Activated naive CD8-positive, alpha-beta T cell treated with anti-CD3 and anti-CD28 coated beads, Interleukin-2, amount 50 U/mL, for 24 hours (primary cell): ENCODE results near the gene JPH3.

Experiments
- ATAC-seq: fragments of 150-1000 bp; cut with Tn5 transposase; one replicate; pipeline ENCODE4 v1.10.0; 2021
- DNase-seq: peaks from one replicate; pipeline ENCODE4 v3.0.0; 2021
- H3K27ac Mint-ChIP-seq: one replicate; pipeline ENCODE4 v1.8.0; 2021; ENCODE audit warnings: mild to moderate bottlenecking, mixed read lengths
- H3K27me3 Mint-ChIP-seq: one replicate; pipeline ENCODE4 v1.8.0; 2021; ENCODE audit warnings: mixed read lengths
- H3K36me3 Mint-ChIP-seq: one replicate; pipeline ENCODE4 v1.8.0; 2021; ENCODE audit warnings: low read depth, mixed read lengths
- H3K4me1 Mint-ChIP-seq: one replicate; pipeline ENCODE4 v1.8.0; 2021; ENCODE audit warnings: mixed read lengths
- H3K4me3 Mint-ChIP-seq: one replicate; pipeline ENCODE4 v1.8.0; 2021; ENCODE audit warnings: mild to moderate bottlenecking, moderate library complexity, mixed read lengths
- H3K9me3 Mint-ChIP-seq: one replicate; pipeline ENCODE4 v1.8.0; 2021; ENCODE audit warnings: mixed read lengths

JPH3 gene

DNA sequence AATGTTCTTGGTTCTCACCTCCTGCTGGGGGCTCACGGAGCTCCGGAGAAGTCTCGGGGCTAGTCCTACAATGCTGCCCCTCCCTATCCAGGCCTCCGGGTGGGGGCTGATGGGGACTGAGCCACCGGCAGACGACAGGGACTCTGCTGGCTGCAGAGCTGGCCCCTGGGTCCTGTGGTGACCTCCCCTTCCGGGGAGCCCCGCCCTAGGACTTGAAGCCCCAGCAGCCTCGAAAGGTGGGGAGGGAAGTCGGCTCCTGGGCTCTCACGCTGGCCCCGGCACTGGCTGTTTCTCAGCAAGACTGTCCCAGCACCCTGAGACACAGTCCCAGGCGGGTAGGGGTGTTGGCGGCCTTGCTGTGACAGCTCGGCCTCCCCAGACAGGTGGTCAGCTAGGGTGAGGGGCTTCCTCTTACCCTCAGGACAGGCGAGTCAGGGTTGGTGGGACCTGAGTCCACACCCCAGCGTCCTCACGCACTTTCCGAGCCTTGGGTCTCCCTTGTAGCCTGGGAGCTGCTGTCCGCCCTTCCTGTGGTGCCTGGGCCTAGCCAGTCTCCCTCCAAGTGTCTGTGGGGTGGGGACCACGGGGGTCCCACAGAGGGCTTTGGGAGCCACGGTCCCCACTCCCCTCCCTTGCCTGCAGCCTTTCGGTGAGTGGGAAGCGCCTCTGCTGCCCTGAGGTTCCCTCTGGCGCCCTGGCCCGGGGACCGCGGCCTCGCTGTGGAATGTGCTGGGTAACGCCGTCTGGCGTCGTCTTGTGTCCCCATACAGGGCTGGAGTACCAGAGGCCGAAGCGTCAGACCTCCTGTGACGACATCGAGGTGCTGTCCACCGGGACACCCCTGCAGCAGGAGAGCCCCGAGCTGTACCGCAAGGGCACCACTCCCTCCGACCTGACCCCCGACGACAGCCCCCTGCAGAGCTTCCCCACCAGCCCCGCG lies 86.8 kb downstream of the JPH3 start:
- Mint-ChIP-seq H3K36me3 (no peaks in the 10 kb centered on the region), H3K4me3 (no peak overlapping the region), H3K27ac (no peak overlapping the region), H3K27me3 (no peaks in the 10 kb centered on the region), H3K9me3 (no peaks in the 10 kb centered on the region), H3K4me1 (no peaks in the 10 kb centered on the region)
- DNase-seq: no peak
- no peak for ATAC-seq

DNA sequence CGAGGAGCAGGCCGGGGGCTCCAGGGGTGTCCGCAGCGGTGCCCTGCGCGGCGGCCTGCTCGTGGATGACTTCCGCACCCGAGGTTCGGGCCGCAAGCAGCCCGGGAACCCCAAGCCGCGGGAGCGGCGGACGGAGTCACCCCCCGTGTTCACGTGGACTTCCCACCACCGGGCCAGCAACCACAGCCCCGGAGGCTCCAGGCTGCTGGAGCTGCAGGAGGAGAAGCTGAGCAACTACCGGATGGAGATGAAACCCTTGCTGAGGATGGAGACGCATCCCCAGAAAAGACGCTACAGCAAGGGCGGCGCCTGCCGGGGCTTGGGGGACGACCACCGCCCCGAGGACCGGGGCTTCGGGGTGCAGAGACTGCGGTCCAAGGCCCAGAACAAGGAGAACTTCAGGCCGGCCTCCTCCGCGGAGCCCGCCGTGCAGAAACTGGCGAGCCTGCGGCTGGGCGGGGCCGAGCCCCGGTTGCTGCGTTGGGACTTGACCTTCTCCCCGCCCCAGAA lies 87.7 kb downstream of the JPH3 start:
- no peaks in the 10 kb centered on the region for H3K4me1 Mint-ChIP-seq
- ATAC-seq (no peak), DNase-seq (no peak)
- no peaks in the 10 kb centered on the region for H3K27me3 Mint-ChIP-seq
- no peaks in the 10 kb centered on the region for H3K36me3 Mint-ChIP-seq
- no peak overlapping the region for H3K4me3 Mint-ChIP-seq
- H3K27ac Mint-ChIP-seq: no peak overlapping the region
- no peaks in the 10 kb centered on the region for H3K9me3 Mint-ChIP-seq

DNA sequence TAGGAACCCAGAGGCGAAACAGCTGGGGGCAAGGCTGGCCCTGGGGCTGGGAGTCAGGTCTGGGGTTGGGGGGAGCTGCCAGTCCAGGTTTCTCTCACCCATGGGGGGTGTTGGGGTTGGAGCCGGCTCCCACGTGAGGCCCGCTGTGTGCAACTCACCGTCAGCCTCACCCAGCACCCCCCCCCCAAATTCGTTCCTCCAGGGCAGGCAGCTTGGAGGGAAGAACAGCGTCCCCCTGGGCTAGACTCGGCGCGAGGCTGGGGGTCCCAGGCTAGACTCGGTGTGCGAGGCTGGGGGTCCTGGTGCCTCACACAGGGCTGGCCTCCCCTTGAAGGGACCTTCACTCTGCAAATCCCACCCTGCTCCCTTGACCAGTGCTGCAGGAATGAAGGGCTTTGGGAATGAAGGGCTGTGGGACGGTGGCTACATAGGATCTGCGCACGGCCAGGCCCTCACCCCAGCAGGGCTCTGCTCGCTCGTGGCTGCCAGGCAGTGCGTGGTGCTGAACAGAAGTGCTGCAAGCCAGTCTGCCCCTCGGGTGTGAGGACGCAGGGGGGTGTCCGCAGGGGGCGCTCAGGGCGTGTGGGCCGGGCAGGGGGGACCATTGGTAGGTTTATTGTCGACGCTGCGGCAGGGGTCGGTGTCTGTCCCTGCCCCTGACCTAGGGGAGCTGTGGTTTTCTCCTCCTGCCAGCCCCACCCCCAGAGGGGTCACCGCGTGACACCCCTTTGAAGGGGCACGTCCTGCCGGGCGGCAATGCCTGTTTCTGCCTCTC lies 88.8 kb downstream of the JPH3 start:
- no peak overlapping the region for H3K27ac Mint-ChIP-seq
- ATAC-seq (no peak), DNase-seq (no peak)
- no peak overlapping the region for H3K4me3 Mint-ChIP-seq
- H3K36me3 Mint-ChIP-seq: no peaks in the 10 kb centered on the region
- no peaks in the 10 kb centered on the region for H3K27me3 Mint-ChIP-seq
- no peaks in the 10 kb centered on the region for H3K9me3 Mint-ChIP-seq
- H3K4me1 Mint-ChIP-seq: no peaks in the 10 kb centered on the region

DNA sequence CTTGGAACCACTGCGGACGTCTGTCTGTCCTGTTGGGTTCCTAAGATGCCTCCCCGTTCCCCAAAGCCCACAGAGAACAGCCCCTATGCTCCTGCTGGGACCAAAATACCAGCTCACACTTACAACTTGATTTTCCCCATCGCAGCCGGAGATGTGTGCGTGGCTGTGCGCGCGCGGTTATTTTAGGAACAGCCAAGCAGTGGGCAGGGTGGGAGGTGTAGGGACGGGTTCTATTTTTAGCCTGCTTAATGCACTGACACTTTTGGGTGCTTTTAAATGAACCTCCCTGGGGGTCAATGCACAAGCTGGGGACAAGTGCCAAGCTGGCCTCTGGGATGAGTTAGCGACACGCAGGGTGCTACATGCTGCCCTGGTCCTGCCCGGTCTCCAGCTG lies 89.4 kb downstream of the JPH3 start:
- Mint-ChIP-seq H3K27me3 (no peaks in the 10 kb centered on the region), H3K4me3 (no peak overlapping the region), H3K36me3 (peaks cover 3% of the 10 kb centered on the region), H3K27ac (no peak overlapping the region), H3K4me1 (no peaks in the 10 kb centered on the region), H3K9me3 (no peaks in the 10 kb centered on the region)
- DNase-seq (no peak), ATAC-seq (no peak)

DNA sequence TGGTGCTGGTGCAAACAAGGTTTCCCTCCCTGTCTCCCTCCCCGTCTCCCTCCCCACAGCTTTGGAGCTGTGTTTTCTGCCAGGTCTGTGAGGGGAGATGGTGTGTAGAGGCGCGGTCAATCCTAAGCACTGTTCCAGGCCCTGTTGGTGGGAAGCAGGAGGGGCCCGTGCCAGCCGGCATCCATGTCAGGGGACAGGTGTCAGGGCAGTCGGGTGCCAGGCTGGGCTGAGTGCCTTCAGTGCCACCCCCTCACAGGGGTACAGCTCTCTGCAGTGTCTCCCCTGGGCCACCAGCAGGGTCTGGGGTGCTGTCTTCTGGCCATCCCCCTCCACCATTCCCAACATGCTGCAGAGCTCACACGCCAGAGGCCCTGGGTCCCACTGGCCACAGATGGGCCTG lies 89.9 kb downstream of the JPH3 start:
- DNase-seq (no peak), ATAC-seq (no peak)
- no peaks in the 10 kb centered on the region for H3K9me3 Mint-ChIP-seq
- H3K27me3 Mint-ChIP-seq: no peaks in the 10 kb centered on the region
- no peak overlapping the region for H3K27ac Mint-ChIP-seq
- peaks cover 3% of the 10 kb centered on the region for H3K36me3 Mint-ChIP-seq
- no peak overlapping the region for H3K4me3 Mint-ChIP-seq
- H3K4me1 Mint-ChIP-seq: no peaks in the 10 kb centered on the region

DNA sequence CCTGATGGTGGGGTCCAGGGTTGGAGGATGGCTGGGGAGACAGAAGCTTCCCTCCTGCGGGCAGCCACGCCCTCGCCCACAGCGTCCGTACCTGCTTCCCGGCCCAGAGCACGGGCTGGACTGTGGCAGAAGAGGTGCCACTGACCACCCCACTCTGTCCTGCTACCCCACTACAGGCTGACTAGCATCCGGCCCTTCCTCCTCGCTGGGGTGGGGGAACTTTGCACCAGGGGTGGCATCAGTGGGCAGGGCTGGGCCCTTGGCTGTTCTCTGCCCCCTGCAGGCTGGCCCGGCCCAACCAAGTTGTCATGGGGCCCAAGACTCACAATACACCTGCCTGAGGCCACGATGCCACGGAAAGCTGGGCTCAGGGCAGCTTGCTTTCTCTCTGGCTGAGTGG lies 90.4 kb downstream of the JPH3 start:
- no peak overlapping the region for H3K4me3 Mint-ChIP-seq
- H3K4me1 Mint-ChIP-seq: no peaks in the 10 kb centered on the region
- H3K27ac Mint-ChIP-seq: no peak overlapping the region
- no peak for DNase-seq
- H3K9me3 Mint-ChIP-seq: no peaks in the 10 kb centered on the region
- H3K27me3 Mint-ChIP-seq: no peaks in the 10 kb centered on the region
- H3K36me3 Mint-ChIP-seq: peaks cover 3% of the 10 kb centered on the region
- no peak for ATAC-seq

DNA sequence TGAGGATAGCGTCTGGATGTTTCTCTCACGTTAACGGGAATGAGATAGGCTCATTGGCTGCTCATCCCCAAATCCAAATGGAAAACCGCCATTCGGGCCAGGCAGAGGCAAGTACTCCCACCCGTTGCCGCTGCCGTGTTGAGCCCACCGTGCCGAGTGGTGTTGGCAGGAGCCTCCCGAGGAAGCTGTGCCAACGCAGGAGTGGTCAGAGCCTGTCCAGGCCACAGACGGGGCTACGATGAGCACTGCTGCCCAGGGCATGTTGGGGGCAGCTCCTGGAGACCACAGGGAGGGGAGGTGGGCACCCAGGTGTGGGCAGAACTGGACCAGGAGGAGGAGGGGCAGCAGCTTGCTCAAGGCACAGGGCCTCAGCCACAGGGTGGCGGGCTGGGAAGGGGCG lies 91.5 kb downstream of the JPH3 start:
- H3K9me3 Mint-ChIP-seq: no peaks in the 10 kb centered on the region
- ATAC-seq: no peak
- H3K36me3 Mint-ChIP-seq: peaks cover 5% of the 10 kb centered on the region
- DNase-seq: no peak
- H3K27ac Mint-ChIP-seq: no peak overlapping the region
- H3K4me1 Mint-ChIP-seq: peaks cover 6% of the 10 kb centered on the region
- no peak overlapping the region for H3K4me3 Mint-ChIP-seq
- no peaks in the 10 kb centered on the region for H3K27me3 Mint-ChIP-seq

DNA sequence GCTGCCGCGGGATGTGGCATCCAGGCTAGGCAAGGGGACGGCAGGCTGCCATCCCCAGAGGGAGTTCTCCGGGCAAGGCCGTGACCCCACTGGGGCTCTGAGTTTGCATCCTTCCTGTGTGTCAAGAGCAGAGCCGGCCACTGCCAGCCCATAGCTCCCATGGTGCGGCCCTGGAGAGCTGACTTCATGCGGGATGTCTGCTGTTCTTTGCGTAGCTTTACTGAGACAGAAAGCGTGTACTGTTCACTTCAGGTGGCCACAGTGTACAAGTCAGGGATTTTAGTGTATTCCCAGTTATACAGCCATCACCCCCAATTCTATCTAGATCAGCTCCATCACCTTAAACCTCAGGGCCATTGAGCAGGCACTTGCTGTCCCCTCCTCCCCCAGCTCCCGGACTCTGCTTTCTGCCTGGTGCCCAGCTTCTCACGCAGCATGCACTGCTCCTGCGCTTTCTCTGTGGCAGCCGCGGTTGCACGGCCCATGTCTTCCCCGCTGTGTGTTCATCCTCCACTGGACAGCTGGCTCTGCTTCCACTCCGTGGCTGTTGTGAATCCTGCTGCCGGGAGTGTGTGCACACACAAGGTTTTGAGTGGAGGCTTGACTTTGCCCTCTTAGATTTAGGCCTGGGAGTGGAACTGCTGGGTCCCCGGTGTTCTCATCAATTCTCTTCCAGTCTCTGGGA lies 92.3 kb downstream of the JPH3 start:
- ATAC-seq: no peak
- Mint-ChIP-seq H3K4me1 (peaks cover 11% of the 10 kb centered on the region), H3K4me3 (no peak overlapping the region), H3K27me3 (no peaks in the 10 kb centered on the region), H3K36me3 (peaks cover 5% of the 10 kb centered on the region), H3K9me3 (no peaks in the 10 kb centered on the region), H3K27ac (peak overlapping the region; percentile 49)
- DNase-seq: no peak

DNA sequence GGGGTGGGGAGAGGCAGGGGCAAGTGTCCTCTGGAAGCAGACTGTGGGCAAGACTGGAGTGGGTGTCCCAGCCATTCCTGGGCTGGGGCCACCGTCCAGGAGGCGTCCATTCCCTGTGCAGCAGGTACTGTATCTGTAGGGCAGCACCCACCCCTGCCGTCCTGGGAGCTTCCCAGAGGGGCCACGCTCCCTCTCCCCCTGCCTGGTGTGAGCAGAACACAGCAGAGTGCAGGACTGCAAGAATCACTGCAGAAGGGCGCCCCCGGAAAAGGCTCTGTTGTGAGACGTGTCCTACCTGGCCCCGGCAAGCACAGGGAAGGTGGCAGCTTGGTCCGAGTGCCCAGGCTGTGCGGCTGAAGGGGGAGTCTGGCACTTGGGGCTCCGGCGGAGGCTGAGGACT lies 93.2 kb downstream of the JPH3 start:
- Mint-ChIP-seq H3K27ac (no peak overlapping the region), H3K9me3 (no peaks in the 10 kb centered on the region), H3K4me3 (no peak overlapping the region), H3K27me3 (no peaks in the 10 kb centered on the region), H3K36me3 (peaks cover 7% of the 10 kb centered on the region), H3K4me1 (peaks cover 17% of the 10 kb centered on the region)
- ATAC-seq (no peak), DNase-seq (no peak)

DNA sequence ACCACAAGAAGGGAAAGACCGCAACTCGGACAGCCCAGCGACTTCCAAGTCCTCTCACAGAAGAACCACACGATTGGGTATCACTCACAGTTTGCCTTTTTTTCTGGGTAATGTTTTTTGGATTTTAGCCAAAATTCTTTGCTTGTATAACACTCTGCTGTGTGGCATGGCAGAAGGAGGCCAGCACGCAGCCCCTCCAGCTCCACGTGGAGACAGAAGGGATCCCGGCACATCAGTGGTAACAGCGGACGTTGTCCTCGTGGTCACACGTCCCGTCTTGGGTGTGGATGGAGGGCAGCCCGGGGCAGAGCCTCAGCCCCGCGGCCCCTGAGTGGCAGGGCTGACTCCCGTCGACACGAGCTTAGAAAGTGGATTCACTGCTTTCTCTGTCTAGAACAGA lies 94.4 kb downstream of the JPH3 start:
- Mint-ChIP-seq H3K4me1 (peaks cover 21% of the 10 kb centered on the region), H3K27me3 (no peaks in the 10 kb centered on the region), H3K36me3 (peaks cover 9% of the 10 kb centered on the region), H3K27ac (no peak overlapping the region), H3K4me3 (no peak overlapping the region), H3K9me3 (no peaks in the 10 kb centered on the region)
- ATAC-seq (no peak), DNase-seq (no peak)

DNA sequence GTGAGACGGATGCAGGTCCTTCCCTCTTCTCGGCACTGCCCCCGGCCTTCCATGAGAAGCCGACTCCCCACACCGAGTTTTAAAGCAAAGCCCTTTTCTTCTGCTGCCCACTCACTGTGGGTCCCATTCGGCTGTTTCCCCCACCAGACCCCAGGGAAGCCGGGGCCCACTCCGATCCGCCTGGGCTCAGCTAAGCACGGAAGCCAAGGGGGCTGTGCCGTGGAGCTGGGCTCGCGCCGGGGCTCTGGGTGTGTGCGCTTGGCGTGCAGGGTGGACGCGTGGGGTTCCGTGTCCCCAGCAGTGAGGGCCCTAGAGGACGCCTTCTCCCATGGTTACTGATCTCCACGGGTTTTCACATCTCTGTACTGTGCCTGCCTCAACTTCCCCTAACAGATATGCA lies 94.9 kb downstream of the JPH3 start:
- Mint-ChIP-seq H3K9me3 (no peaks in the 10 kb centered on the region), H3K4me3 (no peak overlapping the region), H3K36me3 (peaks cover 13% of the 10 kb centered on the region), H3K4me1 (peaks cover 25% of the 10 kb centered on the region), H3K27ac (peak overlapping the region; percentile 32), H3K27me3 (no peaks in the 10 kb centered on the region)
- no peak for ATAC-seq
- no peak for DNase-seq

DNA sequence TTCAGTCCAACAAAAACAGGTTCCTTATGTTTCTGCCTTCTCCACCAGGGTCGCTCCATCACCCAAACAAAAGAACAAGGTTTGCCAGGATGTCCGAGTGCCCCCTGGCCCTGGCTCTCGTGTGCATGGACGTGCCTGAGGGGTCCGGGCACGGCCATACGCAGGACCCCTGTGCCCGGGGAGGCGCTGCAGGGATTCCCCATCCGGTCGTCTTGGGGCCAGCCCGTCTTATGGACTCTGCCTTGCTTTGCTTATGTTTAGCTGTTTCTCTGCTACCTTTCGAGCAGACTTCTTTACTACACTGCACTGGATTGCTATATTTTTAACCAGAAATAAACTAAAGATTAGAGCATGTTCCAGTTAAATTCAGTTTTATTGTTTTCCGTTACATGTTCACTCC lies 95.5 kb downstream of the JPH3 start:
- Mint-ChIP-seq H3K4me3 (no peak overlapping the region), H3K27ac (peak overlapping the region; percentile 36), H3K9me3 (no peaks in the 10 kb centered on the region), H3K4me1 (peaks cover 31% of the 10 kb centered on the region), H3K27me3 (no peaks in the 10 kb centered on the region), H3K36me3 (peaks cover 18% of the 10 kb centered on the region)
- DNase-seq: no peak
- no peak for ATAC-seq

DNA sequence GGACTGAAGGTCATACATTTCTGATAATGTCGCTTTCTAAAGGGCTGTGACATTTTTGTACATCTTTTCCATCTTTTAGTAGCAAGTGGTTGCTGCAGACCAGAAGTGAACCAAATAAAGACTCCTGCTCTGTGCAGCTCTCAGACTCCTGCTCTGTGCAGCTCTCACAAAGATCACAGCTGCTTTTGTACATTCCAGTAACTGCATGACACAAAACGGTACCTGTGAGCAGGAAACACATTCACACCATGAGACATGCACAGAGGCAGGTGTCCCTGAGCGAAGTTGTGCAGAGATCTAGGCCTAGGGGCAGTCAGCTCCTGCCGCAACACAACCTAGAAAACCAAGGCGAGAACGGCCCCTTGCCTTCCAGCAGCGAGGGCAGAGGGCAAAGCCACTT lies 95.9 kb downstream of the JPH3 start:
- Mint-ChIP-seq H3K27ac (peak overlapping the region; percentile 36), H3K9me3 (no peaks in the 10 kb centered on the region), H3K27me3 (no peaks in the 10 kb centered on the region), H3K4me3 (no peak overlapping the region), H3K36me3 (peaks cover 21% of the 10 kb centered on the region), H3K4me1 (peaks cover 34% of the 10 kb centered on the region)
- DNase-seq: no peak
- ATAC-seq: no peak

DNA sequence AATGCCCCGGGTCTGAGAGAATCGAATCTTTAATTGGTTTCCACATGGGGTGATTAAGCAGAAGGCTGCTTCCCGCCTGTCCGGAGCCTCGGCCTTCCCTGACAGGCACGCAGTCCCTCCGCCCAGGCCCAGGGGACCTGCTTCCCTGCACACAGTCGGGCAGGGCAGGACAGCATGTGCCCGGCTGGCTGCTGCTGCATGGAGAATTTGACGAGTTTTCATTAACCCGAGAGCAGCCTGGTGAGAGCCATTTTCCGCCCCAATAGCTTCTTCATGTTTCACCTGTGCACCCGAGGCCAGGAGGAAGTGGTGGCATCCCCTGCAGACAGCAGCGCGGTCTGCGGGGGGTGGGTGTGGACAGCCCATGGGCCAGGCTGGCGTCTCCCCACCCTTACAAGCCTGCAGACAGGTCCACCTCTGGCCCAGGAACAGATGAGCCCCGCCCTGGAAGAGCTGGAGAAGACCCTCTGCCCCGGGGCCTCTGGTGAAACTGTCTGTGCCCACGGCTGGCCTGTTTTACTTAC lies 96.4 kb downstream of the JPH3 start:
- no peak overlapping the region for H3K4me3 Mint-ChIP-seq
- peak overlapping the region; percentile 27 for H3K27ac Mint-ChIP-seq
- peaks cover 25% of the 10 kb centered on the region for H3K36me3 Mint-ChIP-seq
- H3K9me3 Mint-ChIP-seq: no peaks in the 10 kb centered on the region
- H3K4me1 Mint-ChIP-seq: peaks cover 37% of the 10 kb centered on the region
- DNase-seq: no peak
- H3K27me3 Mint-ChIP-seq: no peaks in the 10 kb centered on the region
- no peak for ATAC-seq
